Measurements from ENCODE around the gene ZBTB21.
"Not testable (repeated sequence)": the region's sequence is repeated elsewhere in the genome, so short reads cannot be mapped to it uniquely, and the experiment has no call there.

The ZBTB21 gene

DNA sequence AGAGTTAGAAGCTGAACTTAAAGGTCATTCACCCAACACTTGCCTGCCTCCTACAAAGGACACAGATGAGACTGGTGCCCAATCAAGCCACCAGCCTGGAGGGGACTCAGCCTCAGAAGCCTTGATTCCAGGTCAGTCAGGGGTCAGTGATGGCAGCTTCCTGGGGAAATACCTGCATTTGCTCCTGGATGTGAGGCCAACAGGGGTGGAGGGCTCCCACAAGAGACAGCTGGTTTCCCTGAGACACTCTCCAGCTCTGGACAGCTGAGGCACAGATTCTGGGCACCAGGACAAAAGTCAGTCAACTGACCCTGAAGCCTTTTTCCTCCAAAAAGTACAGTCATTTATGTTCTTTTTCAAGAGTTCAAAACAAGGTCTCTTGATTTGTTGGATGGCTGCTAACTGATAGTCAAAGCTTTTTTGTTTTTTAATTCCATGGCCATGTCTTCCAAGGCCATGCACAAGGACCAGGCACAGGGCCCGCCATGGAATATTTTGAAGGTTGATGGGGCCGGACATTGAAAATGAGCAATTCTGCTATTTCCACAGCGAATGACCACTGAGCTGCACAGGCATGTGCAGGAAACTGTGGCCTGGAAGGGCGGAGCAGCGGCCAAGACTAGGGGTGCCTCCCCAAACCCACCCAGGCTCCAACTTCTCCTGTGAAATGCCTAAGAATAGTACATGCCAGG is 58.1 kb downstream of the ZBTB21 start:
- DNase-seq (ENCODE audit: low read depth): no peak

DNA sequence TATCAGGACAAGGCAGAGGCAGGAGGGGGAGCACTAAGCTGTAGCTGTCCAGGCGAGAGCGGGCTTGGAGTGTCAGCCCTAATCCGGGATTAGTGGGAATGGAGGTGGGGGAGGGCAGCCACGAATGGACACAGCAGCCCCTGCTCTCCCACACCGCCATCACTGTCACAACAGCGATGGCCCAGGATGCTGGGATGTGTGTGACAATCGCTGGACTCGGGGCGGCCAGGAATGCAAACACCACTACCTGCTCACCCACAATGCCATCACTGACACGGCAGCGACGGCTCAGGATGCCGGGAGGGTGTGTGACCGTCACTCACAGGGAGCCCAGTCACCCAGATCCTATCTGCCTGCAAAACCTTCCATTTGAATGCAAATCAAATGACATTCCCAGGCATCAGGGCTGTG is 59.2 kb downstream of the ZBTB21 start:
- DNase-seq (ENCODE audit: low read depth): no peak

DNA sequence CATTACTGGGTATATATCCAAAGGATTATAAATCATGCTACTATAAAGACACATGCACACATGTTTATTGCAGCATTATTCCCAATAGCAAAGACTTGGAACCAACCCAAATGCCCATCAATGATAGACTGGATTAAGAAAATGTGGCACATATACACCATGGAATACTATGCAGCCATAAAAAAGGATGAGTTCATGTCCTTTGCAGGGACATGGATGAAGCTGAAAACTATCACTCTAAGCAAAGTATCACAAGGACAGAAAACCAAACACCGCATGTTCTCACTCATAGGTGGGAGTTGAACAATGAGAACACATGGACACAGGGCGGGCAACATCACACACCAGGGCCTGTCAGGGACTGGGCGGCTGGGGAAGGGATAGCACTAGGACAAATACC is 60.5 kb downstream of the ZBTB21 start:
- DNase-seq (ENCODE audit: low read depth): not testable (repeated sequence)

DNA sequence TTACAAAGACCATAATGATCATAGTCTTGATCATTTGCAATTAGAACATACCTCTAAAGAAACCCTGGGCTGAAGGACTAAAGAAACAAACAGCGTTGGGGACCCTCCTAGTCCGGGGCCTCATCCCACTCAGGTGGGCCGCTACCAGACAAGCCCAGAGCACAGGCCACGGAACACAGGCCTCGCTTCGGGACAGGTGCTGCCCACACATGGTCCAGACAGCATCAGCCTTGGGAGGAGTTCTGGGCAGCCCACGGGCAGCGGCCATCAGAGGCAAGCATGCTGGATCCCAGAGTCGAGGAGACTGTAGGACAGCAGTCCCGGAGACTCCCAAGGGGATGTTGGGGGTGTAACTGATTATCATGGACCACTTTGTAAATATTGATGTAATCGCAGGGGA is 61.3 kb downstream of the ZBTB21 start:
- no peak for DNase-seq (ENCODE audit: low read depth)

DNA sequence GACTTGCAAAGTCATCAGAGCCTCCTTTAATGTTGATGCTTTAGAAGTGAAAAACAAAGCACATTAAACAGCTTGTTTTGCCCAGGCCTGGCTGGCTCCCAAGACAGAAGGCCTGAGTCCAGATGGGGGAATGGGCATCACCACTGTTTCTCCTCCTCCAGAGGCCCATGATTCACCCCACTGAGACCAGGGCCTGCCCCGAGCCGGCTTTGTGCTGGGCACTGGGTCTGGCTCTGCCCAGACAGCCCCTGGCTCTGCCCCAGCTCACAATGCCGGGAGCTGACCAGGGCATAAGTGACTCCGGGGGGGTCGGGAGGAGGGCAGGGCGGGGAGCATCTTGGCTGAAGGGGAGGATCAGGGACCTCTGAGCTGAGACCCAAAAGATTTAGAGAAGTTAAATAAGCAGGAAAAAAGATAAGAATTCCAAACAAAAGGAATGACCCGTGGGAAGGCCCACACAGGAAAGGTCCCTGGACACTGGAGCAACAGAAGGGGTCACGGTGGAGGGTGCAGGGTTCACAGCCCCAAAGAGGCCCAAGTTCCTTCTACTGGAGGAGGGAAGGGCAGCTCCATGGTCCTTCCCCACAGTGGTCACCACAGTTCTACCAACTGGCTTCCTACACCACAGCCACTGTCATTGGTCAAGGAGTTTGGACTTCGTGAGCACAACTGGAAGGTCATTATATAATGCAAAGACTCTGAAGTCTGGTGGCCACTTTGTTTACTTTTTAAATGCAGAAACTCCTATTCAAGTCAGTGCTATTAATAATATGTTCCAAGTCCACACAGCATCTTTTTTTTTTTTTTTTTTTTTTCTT is 61.9 kb downstream of the ZBTB21 start:
- no peak for DNase-seq (ENCODE audit: low read depth)

DNA sequence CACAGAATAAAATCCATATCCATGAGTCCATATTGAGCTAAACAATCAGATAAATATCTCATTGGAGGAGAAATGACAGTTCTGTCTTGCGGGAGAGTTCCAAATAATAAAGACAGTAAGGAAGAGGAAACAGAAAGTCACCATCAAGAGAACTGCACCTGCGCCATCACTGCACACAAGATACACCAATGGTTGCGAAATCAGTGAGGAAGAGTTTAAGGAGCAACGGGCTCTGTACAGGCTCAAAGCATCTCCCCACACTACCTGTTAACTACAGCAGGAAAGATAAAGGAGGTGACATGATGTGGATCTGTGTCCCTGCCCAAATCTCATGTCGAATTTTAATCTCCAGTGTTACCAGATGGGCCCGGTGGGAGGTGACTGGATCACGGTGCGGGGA is 64.2 kb downstream of the ZBTB21 start:
- no peak for DNase-seq (ENCODE audit: low read depth)

DNA sequence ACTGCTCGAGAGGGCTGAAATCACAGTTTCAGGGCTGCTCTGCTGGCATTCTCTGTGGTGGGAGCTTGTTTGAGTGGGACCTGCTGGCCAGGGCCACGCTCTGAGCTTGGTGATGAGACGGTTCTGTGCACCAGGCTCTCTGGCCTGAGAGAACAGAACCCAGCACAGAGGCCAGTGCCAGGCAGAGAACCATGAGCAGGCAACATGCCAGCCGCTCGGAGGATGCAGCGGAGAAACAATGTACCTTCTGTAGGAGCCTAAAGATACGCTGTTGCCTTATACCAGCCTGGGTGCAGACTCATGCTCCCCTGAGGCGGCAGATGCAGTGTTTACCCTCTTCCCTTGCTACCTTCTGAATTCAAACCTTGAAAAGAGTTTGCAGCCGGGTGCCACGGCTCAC is 66.3 kb downstream of the ZBTB21 start:
- no peak for DNase-seq (ENCODE audit: low read depth)

DNA sequence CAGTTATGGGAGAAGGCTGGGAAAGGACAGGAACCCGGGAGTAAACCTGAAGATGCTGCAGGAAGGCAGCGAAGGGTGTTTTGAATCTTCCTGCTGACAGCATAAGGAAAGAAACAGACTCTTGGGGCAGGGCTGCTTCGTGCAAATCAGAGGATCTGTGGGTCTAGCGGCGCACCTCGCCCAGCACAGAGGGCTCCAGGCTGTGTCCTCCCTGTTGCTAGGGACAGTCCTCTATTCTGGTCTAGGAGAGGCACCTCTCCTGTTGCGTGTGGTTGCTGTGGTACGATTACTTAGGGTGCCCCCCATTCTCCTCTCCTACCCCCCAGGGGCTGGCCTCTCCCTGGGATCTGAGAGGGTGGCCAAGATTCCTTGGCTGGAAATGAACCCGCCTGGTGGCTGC is 67.7 kb downstream of the ZBTB21 start:
- DNase-seq (ENCODE audit: low read depth): no peak

DNA sequence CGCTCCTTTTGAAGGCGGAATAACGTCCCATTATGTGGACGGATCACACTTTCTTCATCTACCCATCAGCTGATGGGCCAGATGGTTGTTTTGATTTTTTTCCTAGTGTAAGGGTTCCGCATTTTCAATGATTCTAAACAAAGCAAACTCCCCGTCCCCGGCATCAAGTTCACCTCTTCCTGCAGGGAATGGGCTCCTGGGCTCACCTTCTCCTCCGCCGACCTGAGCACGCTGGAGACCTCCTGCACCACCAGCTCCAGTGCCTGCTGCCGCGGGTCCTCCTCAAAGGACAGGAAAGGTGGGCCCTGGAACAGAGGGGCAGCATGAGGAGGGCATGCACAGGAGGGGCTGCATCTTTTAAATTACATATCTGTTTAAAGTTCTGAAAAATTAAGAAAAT is 68.2 kb downstream of the ZBTB21 start:
- no peak for DNase-seq (ENCODE audit: low read depth)

DNA sequence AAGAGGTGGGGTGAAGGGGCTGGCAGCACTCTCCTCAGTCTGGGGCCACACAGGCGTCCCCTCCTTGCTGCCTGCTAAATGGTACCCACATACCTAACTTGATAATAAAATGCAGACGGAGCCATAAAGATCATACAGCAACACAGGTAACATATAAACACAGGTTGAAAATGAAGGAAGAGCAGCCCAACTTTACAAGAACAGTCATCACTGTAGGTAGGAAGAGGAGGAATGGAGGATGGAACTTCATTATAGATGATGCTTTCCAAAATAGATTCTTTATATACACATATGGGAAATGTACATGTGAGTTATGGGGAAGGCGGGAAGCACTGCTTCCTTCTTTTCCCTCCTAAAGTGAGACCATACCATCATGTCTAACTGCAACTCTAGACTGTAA is 69.7 kb downstream of the ZBTB21 start:
- no peak for DNase-seq (ENCODE audit: low read depth)

DNA sequence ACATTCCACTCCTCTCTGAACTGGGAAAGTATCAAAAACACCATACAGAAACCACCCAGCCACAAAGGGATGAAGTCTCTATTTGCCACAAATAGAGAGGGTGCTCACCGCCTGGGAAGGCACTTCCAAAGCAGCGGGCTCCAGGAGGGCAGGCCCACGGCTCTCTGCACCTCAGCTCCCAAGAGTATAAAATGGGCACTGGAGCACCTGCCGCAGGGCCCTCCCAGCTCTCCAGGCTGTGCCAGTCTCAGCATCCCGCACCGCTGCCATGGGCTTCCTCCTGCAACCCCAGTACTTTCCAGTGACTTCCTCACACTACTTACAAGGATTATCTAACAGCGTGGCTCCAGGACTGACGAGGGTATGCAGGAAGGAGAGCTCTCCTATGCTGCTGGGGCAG is 70.8 kb downstream of the ZBTB21 start:
- DNase-seq (ENCODE audit: low read depth): no peak
